Breast epithelium (tissue), 4 donors: ENCODE data around the gene ARHGDIA. TPM values are rescaled to one million over a fixed set of nuclear protein-coding genes. Genes with fewer than 3 reads are reported as not detected.

ENCODE experiments used
- DNase-seq, 2 donors: peaks; one replicate each; pipeline ENCODE4 v3.0.0-alpha.2; 2019; ENCODE audit warnings: low spot score in 2 of 2
- H3K27ac ChIP-seq, 2 donors: fragments of 200-600 bp; sonication (generic) in 1 of 2; one replicate each; pipeline ENCODE4 v1.5.1; 2016 to 2019; ENCODE audit warnings: mild to moderate bottlenecking in 1 of 2
- H3K27me3 ChIP-seq, 2 donors: fragments of 200-600 bp; sonication (generic) in 1 of 2; one replicate each; pipeline versions ENCODE4 v1.5.1 to v1.6.0; 2017 to 2019; ENCODE audit warnings: control low read depth in 1 of 2, mild to moderate bottlenecking in 1 of 2
- H3K36me3 ChIP-seq: fragments of 200-600 bp; one replicate; pipeline ENCODE4 v1.5.1; 2019
- H3K4me1 ChIP-seq, 2 donors: fragments of 200-600 bp; sonication (generic); one replicate each; pipeline ENCODE4 v1.5.1; 2016 to 2019; ENCODE audit warnings: control low read depth in 1 of 2
- H3K4me3 ChIP-seq, 3 donors: fragments of 200-600 bp; sonication (generic); 1 replicate in 2 of 3; 2 replicates in 1 of 3; pipeline ENCODE4 v1.5.1; 2016 to 2019; ENCODE audit warnings: mild to moderate bottlenecking in 3 of 3, moderate library complexity in 2 of 3
- H3K9me3 ChIP-seq, 2 donors: fragments of 200-600 bp; sonication (generic) in 1 of 2; one replicate each; pipeline ENCODE4 v1.5.1; 2016 to 2019; ENCODE audit warnings: control low read depth in 1 of 2
- POLR2A ChIP-seq: fragments of 450-650 bp; IDR thresholded peaks from one replicate; pipeline ENCODE4 v1.6.1; 2016; ENCODE audit warnings: antibody characterized with exemption, mild to moderate bottlenecking, moderate library complexity
- POLR2AphosphoS5 ChIP-seq, 3 donors: sonication (generic); formaldehyde crosslinking; IDR thresholded peaks; one replicate each; pipeline ENCODE4 v1.6.1; 2017; ENCODE audit warnings: antibody characterized with exemption in 3 of 3
- intact Hi-C: fragments of 100-400 bp; cut with DNase I; formaldehyde crosslinking; loops from one replicate; pipeline ENCODE4 v1.15.1; 2023; ENCODE audit warnings: low total_unique reads
- total RNA-seq, 3 donors: library from RNA; depleted of rRNA; stranded (reverse); fragments of >200 nt; gene quantifications; one replicate each; pipeline ENCODE4 v1.1.0, GENCODE V29; 2016
- TF ChIP-seq, protein P1 (sequence below), 3 donors: fragments of 450-650 bp; IDR thresholded peaks; one replicate each; pipeline ENCODE4 v1.5.1; 2016 to 2017; ENCODE audit warnings: antibody characterized with exemption in 3 of 3, mild to moderate bottlenecking in 3 of 3, moderate library complexity in 3 of 3

Gene ARHGDIA
- total RNA-seq, 3 donors from 2014 or later, result 67.0 to 135 (median 124) TPM

DNA sequence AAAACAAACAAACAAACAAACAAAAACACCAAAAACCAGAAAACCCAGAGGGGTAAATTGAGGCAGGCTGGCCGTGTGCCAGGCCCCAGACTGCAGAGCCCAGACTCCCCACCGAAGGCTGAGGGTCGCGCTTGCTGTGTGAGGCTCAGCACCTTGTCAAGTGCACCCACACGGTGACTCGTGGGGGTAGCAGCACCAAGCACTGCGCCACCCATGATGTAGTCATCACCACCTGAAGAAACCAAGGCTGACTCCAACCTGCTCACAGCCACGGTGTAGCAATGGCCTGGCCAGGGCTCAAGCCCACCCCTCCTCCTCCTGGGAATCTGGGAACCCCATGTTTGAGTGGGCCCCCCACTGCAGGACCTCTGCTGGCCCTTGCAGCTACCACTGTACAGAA lies 50.0 kb downstream of the ARHGDIA start:
- H3K9me3 ChIP-seq, result no peaks in the 10 kb centered on the region
- intact Hi-C loops, result no loop called here
- H3K4me3 ChIP-seq, result peak overlapping the region in 1 of 3 donors; percentile 20
- peak overlapping the region; percentile 83 to 92 for H3K27ac ChIP-seq
- peaks cover 7 to 11% of the 10 kb centered on the region in 2 donors for H3K4me1 ChIP-seq
- DNase-seq, result no peak
- H3K36me3 ChIP-seq, result no peaks in the 10 kb centered on the region
- TF ChIP-seq POLR2AphosphoS5 (IDR thresholded peaks at IDR 0.05) (no peak), POLR2A (no peak)
- TF ChIP-seq, protein P1, sequence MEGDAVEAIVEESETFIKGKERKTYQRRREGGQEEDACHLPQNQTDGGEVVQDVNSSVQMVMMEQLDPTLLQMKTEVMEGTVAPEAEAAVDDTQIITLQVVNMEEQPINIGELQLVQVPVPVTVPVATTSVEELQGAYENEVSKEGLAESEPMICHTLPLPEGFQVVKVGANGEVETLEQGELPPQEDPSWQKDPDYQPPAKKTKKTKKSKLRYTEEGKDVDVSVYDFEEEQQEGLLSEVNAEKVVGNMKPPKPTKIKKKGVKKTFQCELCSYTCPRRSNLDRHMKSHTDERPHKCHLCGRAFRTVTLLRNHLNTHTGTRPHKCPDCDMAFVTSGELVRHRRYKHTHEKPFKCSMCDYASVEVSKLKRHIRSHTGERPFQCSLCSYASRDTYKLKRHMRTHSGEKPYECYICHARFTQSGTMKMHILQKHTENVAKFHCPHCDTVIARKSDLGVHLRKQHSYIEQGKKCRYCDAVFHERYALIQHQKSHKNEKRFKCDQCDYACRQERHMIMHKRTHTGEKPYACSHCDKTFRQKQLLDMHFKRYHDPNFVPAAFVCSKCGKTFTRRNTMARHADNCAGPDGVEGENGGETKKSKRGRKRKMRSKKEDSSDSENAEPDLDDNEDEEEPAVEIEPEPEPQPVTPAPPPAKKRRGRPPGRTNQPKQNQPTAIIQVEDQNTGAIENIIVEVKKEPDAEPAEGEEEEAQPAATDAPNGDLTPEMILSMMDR (IDR thresholded peaks at IDR 0.05), result no peak
- H3K27me3 ChIP-seq, result no peaks in the 10 kb centered on the region

DNA sequence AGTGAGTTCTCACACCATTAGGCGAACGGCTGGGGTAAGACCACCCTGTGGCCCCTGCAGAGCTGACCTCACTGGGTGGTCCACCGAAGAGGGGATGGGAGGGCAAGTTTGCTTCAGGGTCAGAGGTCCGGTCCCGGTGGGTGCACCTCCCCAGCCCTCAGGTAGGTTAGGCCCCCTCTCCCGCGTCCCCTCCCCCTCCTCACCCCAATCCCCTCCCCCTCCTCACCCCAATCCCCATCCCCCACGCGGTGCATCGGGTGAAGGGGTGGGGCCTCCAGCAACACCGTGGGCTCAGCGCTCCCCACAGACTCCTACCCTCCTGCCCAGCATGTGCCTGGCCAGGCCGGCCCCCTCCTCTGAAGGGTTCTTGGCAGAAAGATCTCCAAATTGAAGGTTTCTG lies 51.4 kb downstream of the ARHGDIA start:
- H3K27ac ChIP-seq, result no peak overlapping the region
- TF ChIP-seq POLR2A (no peak), POLR2AphosphoS5 (IDR thresholded peaks at IDR 0.05) (no peak)
- TF ChIP-seq, protein P1 (IDR thresholded peaks at IDR 0.05), result no peak
- no peaks in the 10 kb centered on the region for H3K27me3 ChIP-seq
- no peak overlapping the region for H3K4me3 ChIP-seq
- H3K4me1 ChIP-seq, result peaks cover 7 to 11% of the 10 kb centered on the region in 2 donors
- intact Hi-C loops, result loop anchor here (2.0 kb wide), 1 partner anchor 63 kb away; no protein-coding TSS in a partner anchor
- H3K9me3 ChIP-seq, result no peaks in the 10 kb centered on the region
- H3K36me3 ChIP-seq, result no peaks in the 10 kb centered on the region
- DNase-seq, result no peak

DNA sequence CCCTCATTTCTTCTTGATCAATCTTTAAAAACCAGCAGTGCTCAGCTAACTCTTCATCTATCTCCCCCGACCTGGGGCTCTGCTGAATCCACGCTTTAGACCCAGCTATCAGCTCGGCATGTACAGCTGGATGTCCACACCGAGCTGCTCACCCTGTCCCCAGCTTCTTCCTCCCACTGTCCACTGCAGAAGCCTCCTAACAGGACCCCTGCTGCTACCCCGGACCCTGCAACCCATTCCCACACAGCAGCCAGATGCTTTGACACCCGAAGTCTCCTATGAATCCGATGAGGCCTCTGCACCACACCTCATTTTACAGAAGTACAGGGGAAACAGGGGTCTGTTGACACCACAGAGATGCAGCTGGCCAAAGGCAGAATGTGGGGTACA lies 53.4 kb downstream of the ARHGDIA start:
- H3K27me3 ChIP-seq, result no peaks in the 10 kb centered on the region
- intact Hi-C loops, result loop anchor here (2.0 kb wide), 1 partner anchor 65 kb away; no protein-coding TSS in a partner anchor
- H3K36me3 ChIP-seq, result no peaks in the 10 kb centered on the region
- H3K27ac ChIP-seq, result no peak overlapping the region
- no peaks in the 10 kb centered on the region for H3K9me3 ChIP-seq
- H3K4me3 ChIP-seq, result no peak overlapping the region
- DNase-seq, result no peak
- TF ChIP-seq POLR2AphosphoS5 (IDR thresholded peaks at IDR 0.05) (no peak), POLR2A (no peak)
- TF ChIP-seq, protein P1 (IDR thresholded peaks at IDR 0.05), result no peak
- H3K4me1 ChIP-seq, result peaks cover 7 to 11% of the 10 kb centered on the region in 2 donors

Other genes starting within 250 kb of the ARHGDIA start
- 10 to 100 TPM; 56.0 to 69.0 (median 57.8) TPM for gene NPLOC4, start 234.2 kb downstream of the ARHGDIA start, total RNA-seq
- 1 to 10 TPM in 2 of 3 donors, under 1 TPM in 1; 0.80 to 3.5 (median 2.6) TPM for gene TSPAN10, start 234.1 kb downstream of the ARHGDIA start, total RNA-seq
- 1 to 10 TPM in 1 of 3 donors, not detected in 2; 1.9 TPM for gene PDE6G, start 214.8 kb downstream of the ARHGDIA start, total RNA-seq
- gene OXLD1, start 204.7 kb downstream of the ARHGDIA start, total RNA-seq, result 10 to 100 TPM; 34.4 to 43.6 (median 42.6) TPM
- 10 to 100 TPM in 2 of 3 donors, 1 to 10 TPM in 1; 8.6 to 14.4 (median 11.6) TPM for gene CCDC137, start 204.6 kb downstream of the ARHGDIA start, total RNA-seq
- 10 to 100 TPM; 34.9 to 44.2 (median 37.5) TPM for gene ARL16, start 187.5 kb downstream of the ARHGDIA start, total RNA-seq
- 10 to 100 TPM; 61.0 to 75.0 (median 64.6) TPM for gene HGS, start 187.3 kb downstream of the ARHGDIA start, total RNA-seq
- gene MRPL12, start 168.0 kb downstream of the ARHGDIA start, total RNA-seq, result 10 to 100 TPM; 18.4 to 32.3 (median 32.1) TPM
- gene SLC25A10, start 159.1 kb downstream of the ARHGDIA start, total RNA-seq, result 10 to 100 TPM in 2 of 3 donors, 1 to 10 TPM in 1; 9.8 to 28.0 (median 24.4) TPM
- not detected for gene GCGR, start 67.2 kb downstream of the ARHGDIA start, total RNA-seq
- 10 to 100 TPM; 51.2 to 81.0 (median 67.5) TPM for gene MCRIP1, start 38.0 kb downstream of the ARHGDIA start, total RNA-seq
- gene PPP1R27, start 36.3 kb downstream of the ARHGDIA start, total RNA-seq, result not detected
- gene P4HB, start 10.8 kb downstream of the ARHGDIA start, total RNA-seq, result 100 to 1,000 TPM; 374 to 475 (median 466) TPM
- gene ALYREF, start 20.2 kb upstream of the ARHGDIA start, total RNA-seq, result 10 to 100 TPM; 37.4 to 69.5 (median 50.9) TPM
- 100 to 1,000 TPM in 2 of 3 donors, 10 to 100 TPM in 1; 99.7 to 127 (median 117) TPM for gene ANAPC11, start 20.4 kb upstream of the ARHGDIA start, total RNA-seq
- gene NPB, start 30.9 kb upstream of the ARHGDIA start, total RNA-seq, result 1 to 10 TPM in 1 of 3 donors, not detected in 2; 2.0 TPM
- 10 to 100 TPM; 22.9 to 69.4 (median 35.9) TPM for gene PCYT2, start 40.1 kb upstream of the ARHGDIA start, total RNA-seq
- 10 to 100 TPM; 20.6 to 27.2 (median 25.8) TPM for gene SIRT7, start 46.8 kb upstream of the ARHGDIA start, total RNA-seq
- 10 to 100 TPM; 12.3 to 15.2 (median 14.1) TPM for gene MAFG, start 56.4 kb upstream of the ARHGDIA start, total RNA-seq
- 10 to 100 TPM in 2 of 3 donors, 1 to 10 TPM in 1; 3.0 to 30.2 (median 15.5) TPM for gene PYCR1, start 66.0 kb upstream of the ARHGDIA start, total RNA-seq
- gene MYADML2, start 75.9 kb upstream of the ARHGDIA start, total RNA-seq, result not detected
- gene NOTUM, start 89.8 kb upstream of the ARHGDIA start, total RNA-seq, result under 1 TPM in 1 of 3 donors, not detected in 2; 0.29 TPM
- 10 to 100 TPM; 15.4 to 31.8 (median 17.9) TPM for gene ASPSCR1, start 106.3 kb upstream of the ARHGDIA start, total RNA-seq
- 10 to 100 TPM; 79.5 to 94.7 (median 92.5) TPM for gene CENPX, start 151.5 kb upstream of the ARHGDIA start, total RNA-seq
- 10 to 100 TPM in 2 of 3 donors, 1 to 10 TPM in 1; 8.0 to 18.7 (median 14.7) TPM for gene LRRC45, start 152.0 kb upstream of the ARHGDIA start, total RNA-seq
- gene RAC3, start 160.3 kb upstream of the ARHGDIA start, total RNA-seq, result 10 to 100 TPM in 2 of 3 donors, 1 to 10 TPM in 1; 7.6 to 23.0 (median 16.1) TPM
- 100 to 1,000 TPM; 202 to 484 (median 228) TPM for gene DCXR, start 166.4 kb upstream of the ARHGDIA start, total RNA-seq
- gene RFNG, start 180.5 kb upstream of the ARHGDIA start, total RNA-seq, result 10 to 100 TPM; 30.5 to 49.4 (median 31.8) TPM
- 10 to 100 TPM; 68.8 to 95.4 (median 94.4) TPM for gene GPS1, start 180.6 kb upstream of the ARHGDIA start, total RNA-seq
- gene DUS1L, start 194.5 kb upstream of the ARHGDIA start, total RNA-seq, result 10 to 100 TPM; 55.0 to 96.4 (median 82.0) TPM
- gene FASN, start 226.9 kb upstream of the ARHGDIA start, total RNA-seq, result 100 to 1,000 TPM in 1 of 3 donors, 10 to 100 TPM in 2; 95.4 to 590 (median 98.6) TPM